GM12801 (cell line): ENCODE results near the gene ALG9.

Experiments
- TF ChIP-seq, protein P1 (sequence below): IDR thresholded peaks from one replicate; pipeline ENCODE4 v1.5.1; 2011; ENCODE audit warnings: control low read depth; ENCODE audit not compliant: insufficient read length; ENCODE audit errors: extremely low read depth

ALG9 gene

DNA sequence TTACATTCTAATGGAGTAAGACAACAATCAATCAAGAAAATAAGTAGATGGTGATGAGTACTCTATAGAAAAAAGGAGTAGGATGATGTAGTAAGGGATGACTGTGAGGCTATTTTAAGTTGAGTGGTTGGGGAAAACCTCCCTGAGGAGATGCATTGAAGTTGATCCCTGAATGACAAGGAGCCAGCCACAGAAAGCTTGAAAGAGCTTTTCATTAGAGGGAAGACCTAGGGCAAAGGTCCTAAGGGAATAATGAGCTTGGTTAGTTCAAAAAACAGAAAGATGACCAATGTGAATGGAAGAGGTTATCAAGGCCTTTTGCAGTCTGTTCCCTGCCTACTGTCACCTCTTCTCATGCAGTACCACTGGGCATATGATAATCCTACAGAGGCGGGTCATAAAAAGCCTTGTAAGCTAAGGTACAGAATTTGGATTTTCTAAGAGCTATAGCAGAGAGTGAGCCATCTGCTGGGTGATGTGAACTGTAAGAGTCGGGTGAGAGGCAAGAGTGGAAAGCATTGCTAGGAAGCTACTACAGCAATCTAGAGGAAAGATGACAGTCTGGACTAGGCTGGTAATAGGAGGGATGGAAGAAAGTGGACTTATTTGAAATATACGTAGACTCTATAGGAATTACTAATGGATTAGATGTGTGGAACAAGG is 108.3 kb downstream of the ALG9 start:
- TF ChIP-seq, protein P1, sequence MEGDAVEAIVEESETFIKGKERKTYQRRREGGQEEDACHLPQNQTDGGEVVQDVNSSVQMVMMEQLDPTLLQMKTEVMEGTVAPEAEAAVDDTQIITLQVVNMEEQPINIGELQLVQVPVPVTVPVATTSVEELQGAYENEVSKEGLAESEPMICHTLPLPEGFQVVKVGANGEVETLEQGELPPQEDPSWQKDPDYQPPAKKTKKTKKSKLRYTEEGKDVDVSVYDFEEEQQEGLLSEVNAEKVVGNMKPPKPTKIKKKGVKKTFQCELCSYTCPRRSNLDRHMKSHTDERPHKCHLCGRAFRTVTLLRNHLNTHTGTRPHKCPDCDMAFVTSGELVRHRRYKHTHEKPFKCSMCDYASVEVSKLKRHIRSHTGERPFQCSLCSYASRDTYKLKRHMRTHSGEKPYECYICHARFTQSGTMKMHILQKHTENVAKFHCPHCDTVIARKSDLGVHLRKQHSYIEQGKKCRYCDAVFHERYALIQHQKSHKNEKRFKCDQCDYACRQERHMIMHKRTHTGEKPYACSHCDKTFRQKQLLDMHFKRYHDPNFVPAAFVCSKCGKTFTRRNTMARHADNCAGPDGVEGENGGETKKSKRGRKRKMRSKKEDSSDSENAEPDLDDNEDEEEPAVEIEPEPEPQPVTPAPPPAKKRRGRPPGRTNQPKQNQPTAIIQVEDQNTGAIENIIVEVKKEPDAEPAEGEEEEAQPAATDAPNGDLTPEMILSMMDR: no peak

DNA sequence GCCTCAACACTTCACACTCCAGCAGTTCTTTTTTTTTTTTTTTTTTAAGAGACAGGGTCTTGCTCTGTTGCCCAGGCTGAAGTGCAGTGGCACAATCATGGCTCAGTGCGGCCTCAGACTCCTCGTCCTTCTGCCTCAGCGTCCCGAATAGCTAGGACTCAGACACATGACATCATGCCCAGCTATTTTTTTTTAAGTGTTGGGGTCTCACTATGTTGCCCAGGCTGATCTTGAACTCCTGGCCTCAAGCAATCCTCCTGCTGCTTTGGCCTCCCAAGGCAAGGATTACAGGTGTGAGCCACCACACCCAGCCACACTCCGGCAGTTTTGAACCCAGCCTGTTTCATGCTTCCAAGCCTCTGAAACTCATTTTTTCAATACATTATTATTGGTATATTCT is 108.9 kb downstream of the ALG9 start:
- TF ChIP-seq, protein P1: no peak

DNA sequence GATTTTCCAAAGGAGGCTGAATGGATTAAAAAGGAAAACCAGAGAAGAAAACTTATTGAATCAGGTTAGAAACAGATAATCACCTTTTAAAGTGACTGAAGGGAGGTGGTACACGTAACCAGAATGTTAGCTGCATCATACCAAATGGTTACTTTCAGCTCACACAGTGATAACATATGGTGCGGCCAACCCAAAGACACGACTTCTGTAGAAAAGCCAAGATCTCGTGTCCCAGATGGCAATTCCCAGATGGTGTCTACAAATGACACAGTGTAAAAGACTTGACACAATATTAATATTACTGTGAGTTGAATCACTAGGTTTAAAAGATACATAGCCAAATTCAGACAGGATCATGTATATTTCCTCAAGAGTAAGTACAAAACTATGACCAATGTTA is 110.3 kb downstream of the ALG9 start:
- TF ChIP-seq, protein P1: no peak

DNA sequence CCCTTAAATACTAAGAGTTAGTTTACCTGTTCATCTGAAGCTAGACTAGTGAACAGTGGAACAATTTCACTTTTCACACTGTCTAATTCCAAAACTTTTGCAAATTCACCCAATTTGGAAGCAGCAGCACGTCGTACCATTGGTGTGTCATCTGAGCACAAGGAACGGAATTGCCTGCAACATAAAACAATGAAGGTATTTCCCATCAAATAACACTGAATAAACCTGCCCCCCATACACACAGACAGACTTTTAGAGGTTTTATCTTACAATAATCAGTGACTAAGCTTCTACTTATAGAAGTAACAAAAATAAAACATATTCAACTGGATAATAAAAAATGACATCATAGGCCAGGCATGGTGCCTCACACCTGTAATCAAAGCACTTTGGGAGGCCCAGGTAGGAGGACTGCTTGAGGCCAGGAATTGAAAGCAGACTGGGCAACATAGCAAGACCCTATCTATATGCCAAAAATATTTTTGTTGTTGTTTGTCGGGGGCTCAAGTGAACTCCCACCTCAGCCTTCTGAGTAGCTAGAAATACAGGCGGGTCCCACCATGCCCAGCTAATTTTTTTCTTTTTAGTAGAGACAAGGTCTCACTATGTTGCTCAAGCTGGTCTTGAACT is 111.5 kb downstream of the ALG9 start:
- TF ChIP-seq, protein P1: no peak

DNA sequence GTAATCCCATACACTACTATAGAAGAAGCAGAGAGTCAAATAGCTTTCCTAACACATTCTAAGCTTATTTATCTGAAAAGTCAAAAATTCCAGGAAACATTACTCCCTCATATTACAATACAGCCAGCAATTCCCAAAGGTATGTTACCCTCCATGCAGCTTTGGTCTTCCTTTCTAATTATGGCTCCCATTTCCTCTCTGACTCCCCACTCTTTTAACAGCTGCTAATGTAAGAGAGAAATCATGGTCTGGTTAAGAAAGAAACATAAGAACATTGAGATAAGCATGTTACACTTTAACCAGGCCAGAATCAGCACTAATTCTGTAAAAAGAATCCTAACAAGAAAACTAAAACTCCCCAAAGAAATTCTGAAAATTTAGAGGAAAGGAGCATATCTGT is 112.0 kb downstream of the ALG9 start:
- TF ChIP-seq, protein P1: no peak

DNA sequence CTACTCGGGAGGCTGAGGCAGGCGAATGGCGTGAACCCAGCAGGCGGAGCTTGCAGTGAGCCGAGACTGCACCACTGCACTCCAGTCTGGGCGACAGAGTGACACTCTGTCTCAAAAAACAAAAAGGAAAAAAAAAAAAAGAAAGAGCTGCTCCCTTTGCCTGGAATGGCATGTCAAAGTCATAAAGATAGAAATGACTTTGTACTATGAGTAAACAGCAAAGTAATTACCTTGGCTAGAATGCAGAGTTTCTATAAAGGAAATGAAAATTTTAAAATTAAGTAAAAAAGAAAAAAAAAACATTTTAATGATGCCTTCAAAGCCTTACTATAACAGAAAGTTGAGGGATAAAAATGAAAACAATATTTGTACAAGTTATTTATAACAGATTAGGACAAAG is 115.3 kb downstream of the ALG9 start:
- TF ChIP-seq, protein P1: no peak

DNA sequence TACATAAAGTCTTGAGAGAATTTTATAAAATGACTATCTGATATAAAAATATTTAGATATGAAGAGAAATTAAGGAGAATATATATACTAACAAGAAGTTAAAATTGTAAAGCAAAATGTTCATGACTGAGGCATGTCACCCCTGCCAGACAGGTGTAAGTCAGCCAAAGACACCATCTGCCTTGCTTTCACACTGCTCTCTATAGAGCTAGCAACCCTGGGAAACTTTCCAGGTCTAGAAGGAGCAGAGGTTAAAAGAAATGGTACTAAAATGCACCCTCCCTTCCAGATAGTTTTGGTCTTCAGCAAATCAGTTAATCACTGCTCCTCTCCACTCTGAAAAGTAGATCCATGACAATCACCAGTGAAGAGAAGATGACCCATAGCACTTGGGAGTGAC is 121.7 kb downstream of the ALG9 start:
- TF ChIP-seq, protein P1: no peak
